Keratinocyte (primary cell): ENCODE measurements around the gene NDRG2.

Experiments
- EZH2 ChIP-seq: IDR thresholded peaks from one replicate; pipeline ENCODE4 v1.6.1; 2012; ENCODE audit warnings: inconsistent platforms, mild to moderate bottlenecking, low read length, moderate library complexity
- TF ChIP-seq, protein P1 (sequence below), 3 experiments: IDR thresholded peaks in 1 of 3; conservative IDR thresholded peaks in 1 of 3; optimal IDR thresholded peaks in 1 of 3; 2 replicates in 2 of 3; 3 replicates in 1 of 3; pipeline versions ENCODE3 to v1.5.1; 2011; ENCODE audit warnings: low read length in 3 of 3, mild to moderate bottlenecking in 3 of 3, moderate library complexity in 2 of 3, control low read depth in 1 of 3, inconsistent platforms in 1 of 3; ENCODE audit not compliant: insufficient read depth in 2 of 3; ENCODE audit errors: extremely low read depth in 1 of 3

DNA sequence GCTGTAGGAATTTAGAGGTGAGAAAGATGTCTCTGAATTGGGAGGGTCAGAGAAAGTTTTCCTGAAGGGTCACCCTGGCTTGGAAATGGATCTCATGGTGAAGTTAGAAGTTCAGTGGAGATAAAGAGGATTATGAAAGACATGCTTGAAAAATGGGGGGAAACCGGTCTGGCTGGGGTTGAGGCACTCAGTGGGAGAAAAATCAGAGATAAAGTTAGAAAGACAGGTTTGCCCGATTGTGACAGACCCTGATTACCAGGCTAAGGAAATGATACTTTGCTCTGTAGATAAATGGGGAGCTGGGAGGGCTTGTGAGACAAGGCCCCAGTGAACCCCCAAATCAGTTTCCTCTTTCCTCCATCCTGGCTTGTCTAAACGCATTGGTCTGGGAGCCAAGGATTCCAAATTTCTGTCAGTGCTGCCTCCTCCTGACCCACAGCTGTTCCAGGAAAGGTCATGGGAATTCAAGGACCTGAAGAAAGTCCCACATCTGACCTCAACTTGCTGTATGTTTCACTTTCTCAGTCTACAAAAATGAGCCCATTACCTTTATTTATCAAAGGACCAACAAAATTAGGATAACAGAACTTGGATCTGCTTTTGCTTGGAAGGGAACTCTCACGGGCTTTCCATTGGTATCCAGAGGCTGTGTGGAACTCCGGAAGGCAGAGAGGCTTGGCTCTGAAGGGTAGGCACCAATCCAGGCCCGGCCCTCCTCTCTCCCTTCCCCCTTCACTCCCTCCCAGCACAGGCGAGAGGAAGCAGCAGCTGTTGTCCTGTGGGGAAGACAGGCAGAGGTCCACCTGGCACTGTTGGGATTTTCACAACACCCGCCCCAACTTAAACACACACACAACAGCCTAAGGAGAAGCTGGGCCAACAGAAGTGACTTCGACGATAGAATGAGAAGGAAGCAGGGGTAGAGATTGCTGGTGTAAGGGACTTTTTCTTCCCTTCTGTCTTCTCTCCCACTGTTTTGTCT lies 13.9 kb upstream of the NDRG2 start:
- no peak for TF ChIP-seq EZH2
- TF ChIP-seq, protein P1, sequence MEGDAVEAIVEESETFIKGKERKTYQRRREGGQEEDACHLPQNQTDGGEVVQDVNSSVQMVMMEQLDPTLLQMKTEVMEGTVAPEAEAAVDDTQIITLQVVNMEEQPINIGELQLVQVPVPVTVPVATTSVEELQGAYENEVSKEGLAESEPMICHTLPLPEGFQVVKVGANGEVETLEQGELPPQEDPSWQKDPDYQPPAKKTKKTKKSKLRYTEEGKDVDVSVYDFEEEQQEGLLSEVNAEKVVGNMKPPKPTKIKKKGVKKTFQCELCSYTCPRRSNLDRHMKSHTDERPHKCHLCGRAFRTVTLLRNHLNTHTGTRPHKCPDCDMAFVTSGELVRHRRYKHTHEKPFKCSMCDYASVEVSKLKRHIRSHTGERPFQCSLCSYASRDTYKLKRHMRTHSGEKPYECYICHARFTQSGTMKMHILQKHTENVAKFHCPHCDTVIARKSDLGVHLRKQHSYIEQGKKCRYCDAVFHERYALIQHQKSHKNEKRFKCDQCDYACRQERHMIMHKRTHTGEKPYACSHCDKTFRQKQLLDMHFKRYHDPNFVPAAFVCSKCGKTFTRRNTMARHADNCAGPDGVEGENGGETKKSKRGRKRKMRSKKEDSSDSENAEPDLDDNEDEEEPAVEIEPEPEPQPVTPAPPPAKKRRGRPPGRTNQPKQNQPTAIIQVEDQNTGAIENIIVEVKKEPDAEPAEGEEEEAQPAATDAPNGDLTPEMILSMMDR (optimal IDR thresholded peaks at IDR 0.05 in 1 of 3, IDR thresholded peaks at IDR 0.05 in 1 of 3, conservative IDR thresholded peaks at IDR 0.05 in 1 of 3; ENCODE audit: extremely low read depth in 1 of 3, insufficient read depth in 2 of 3, low read length in 3 of 3) = no peak
